GM21576 (cell line): ENCODE measurements around the gene CDX1.

Source experiments
- ATAC-seq: cut with Tn5 transposase; IDR thresholded peaks from one replicate; pipeline ENCODE4 v1.9.1; 2021; ENCODE audit warnings: mild to moderate bottlenecking, moderate library complexity; ENCODE audit not compliant: unreplicated experiment

Gene CDX1

DNA sequence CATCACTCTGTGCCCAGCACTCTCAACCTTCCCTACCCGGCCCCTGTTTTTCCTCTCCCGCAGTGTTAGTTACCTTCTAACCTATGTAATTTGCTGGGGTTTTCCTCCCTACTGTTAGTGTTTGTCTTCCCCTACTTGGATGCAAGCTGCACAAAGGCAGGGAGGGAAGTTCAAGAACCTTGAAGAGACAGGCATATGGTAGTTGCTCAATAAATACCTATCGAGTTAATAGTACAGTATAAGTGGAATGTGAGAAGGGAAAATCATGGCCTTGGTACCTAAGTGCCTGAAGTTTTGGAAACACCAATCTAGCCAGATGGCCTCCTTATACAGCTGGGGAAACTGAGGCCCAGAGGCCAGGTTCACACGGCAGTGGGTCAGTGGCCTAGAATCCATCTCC lies 35.1 kb upstream of the CDX1 start:
- no peak for ATAC-seq

DNA sequence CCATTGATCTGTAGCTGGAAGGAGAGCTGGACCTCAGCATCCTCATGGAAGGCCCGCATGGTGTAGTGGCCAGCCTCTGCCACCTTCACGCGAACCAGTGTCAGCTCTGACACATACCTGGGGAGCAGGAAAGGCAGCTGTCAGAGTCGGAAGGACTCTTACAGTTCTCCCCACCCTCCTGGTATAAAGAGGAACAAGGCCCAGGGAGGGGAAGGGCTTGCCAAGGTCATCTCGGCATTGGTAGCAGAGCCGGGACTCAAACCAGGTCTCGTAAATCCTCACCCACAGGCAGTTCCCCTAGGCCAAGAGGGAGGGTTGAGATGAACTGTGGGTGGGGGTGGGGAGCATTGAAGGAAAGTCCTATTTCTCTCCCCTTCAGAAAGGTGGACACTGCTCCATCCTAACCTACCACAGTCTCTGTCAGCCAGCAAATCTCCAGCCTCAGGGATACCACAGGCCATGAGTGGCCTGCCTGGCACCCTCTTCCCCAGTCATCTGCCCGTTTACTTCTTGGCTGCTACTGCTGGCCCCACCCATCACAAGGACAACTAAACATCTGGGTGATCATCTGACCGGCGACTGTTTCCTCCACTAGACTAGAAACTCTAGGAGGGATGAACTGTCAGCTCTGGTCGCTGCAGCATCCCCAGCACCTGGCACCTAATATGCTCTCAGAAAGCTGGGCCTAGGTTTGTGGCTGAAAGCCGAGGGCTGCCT lies 34.4 kb upstream of the CDX1 start:
- no peak for ATAC-seq

DNA sequence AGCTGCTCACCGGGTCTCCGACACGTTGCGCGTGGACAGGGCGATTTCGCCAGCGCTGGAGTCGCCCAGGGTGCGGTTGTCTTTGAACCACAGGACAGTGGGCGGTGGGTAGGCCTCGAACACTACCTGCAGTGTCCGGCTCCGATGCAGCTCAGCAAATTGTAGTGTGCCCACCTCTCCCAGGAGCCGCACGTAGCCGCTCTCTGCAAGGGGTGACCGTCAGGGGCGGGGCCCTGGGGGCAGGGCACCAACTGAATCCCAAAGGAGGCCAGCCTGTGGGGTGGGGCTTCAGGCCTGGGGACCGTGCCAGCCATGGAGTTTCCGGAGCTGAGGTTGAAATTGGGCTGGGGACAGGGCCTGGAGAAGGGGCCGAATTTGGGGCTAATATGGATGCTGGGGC lies 33.8 kb upstream of the CDX1 start:
- no peak for ATAC-seq

DNA sequence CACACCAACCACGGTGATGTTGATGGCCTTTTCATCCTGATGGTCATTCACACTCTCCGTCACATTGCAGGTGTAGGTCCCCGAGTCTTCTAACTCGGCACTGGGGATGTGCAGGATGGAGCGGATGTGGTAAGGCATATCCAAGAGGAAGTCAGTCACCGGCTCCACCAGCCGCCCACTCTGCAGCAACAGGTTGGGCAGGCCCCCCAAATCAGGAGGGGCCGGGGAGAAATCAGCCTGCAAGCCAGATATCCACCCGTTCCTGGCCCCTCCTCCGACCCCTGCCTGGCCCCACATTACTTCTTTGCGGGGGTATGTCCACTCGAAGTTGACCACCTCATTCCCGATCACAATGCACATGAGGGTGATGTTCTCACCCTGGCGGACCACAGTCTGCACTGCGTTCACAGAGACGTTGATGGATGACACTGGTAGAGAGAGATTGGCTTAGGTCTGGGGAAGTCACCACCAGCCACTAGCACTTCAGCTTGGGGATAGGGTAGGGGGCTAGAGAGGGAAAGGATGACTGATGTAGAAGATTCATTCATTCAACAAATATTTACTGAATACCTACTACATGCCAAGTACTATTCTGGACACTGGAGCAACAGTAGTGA lies 32.9 kb upstream of the CDX1 start:
- ATAC-seq: no peak

DNA sequence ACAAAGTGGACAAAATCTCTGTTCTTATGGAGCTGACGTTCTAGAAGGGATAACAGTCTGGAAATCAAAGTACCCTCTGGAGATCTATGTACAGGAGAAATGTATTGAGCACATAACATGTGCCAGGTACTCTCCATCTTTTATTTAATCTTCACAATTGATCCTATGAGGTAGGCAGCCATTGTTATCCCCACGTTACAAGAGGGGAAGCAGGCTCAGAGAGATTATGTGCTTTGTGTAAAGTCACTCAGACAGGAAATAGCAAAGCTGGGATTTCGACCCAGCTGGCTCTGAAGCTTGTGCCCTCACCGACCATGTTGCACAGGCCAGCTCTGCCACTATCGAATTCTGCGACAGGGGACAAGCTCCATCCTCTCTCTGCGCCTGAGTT lies 32.4 kb upstream of the CDX1 start:
- ATAC-seq: no peak

DNA sequence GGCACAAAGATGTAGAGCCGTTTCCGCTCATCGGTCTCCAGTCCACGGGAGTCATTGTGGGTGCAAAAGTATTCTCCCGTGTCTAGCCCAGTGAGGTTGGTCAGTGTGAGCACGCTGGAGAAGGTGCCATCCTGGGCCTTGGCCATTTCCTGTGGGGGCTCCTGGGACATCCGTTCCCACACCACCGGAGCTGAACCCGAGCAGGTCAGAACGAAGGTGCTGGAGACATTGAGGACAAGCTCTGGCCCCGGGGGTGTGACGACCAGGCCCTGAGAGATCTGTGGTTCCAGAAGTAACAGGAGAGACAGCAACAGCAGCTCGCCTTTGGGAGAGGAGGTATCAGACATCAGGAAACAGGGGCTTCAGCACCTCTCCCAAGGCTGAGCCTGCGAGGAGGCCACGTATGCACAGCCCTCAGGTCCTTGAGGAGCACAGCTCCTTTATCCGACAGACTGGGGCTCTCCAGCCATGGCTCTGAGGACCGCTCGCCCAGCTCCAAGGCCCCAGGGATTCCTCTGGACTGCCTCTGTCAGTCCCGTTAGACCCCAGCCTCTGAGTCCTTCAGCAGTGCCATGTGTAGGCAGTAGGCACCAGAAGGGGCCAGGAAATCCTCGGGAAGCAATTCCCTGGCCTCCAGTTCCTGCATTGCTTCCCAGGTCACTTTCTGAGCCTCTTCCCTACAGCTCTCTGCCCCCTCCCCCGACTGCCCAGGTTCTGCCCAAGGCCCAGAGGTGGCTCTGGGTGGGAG lies 30.8 kb upstream of the CDX1 start:
- no peak for ATAC-seq

DNA sequence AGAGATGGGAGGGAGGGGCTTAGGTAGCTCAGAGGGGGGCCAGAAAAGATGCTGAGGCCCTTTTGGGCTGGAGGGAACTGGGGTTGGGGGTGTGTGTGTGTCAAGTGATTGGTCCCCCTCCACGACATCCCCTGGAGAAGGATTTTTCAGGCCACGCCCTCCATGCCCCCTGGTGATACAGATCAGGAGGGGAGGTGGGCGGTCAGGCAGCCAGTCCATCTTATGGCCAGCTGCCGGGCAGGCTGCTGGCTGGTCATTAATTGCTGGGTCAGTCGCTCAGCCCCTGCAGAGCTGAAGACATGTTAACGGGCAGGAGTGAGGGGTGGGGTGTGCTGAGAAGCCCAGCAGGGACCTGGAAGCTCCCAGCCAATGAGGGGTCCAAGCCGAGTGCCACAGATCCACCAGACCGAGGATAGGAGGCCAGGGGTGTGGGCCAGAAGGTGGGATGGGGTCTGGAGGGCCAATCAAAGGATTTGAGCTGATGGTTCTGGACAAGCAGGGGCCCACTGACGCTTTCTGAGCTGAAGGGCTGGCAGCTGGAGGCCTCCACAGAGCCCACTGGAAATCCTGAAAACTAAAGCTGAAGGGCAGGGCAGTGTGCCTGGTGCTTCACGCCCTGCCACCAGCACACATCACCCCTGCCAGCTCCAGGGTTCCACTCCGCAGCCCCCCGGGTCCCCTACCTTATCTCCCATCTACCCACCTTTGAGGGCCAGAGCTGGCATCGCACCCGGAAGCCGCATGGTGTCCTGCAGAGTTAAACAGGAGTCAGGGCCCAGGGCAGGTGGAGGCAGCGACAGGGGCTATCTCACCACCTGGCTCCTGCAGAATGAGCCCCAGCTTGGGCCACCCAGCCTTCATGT lies 30.0 kb upstream of the CDX1 start:
- no peak for ATAC-seq

DNA sequence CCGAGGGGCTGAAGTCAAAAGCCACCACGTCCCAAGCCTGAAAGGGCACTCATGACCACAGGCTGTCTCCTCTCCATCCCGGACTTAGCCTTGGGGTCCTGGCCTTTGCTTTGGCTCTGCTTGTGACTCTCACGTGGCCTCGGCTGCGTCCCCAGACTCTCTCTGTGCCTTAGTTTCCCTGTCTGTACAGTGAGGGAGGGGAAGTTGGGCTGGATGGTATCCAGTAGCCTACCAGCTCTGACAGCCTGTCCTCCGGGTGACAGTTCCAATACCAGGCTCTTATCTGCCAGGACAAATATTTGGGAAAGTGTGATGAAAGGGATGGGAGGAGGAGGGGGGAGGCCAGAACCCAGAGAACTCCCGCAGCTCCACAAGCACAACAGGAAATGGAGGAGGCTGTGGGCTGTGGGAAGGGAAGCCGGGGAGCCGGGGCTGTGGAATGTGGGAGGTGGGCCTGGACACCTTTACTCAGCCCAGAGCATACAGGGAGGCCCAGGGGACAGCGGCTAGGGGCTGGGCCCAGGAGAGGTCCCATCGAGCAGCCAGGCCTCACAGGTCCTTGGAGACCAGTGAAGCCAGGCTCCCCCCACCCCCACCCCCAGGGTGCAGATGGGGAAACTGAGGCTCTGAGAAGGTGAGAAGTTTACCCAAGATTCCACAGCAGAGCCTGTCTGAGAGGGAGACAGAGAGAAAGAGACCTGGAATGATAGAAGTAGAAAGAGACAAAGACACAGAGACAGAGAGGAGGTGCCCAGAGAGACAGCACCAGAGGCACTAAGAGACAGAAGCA lies 29.2 kb upstream of the CDX1 start:
- ATAC-seq: no peak

DNA sequence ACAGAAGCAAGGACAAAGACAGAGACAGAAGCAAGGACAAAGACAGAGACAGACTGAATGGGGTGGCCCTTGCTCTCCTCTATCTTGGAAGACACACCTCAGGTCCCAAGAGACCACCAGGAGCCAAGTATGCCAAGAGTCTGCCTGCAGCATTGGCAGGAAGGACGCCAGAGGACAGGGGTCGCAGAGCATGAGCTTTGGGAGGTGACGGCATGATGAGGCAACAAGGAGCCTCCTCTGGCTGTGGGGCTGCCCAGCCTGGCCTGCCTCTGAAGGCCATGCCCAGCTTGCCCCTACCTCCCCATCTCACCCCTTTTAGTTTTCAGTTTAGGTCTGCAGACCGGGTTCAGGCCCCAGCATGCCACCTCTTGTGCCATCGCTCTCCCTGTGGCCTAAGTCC lies 28.6 kb upstream of the CDX1 start:
- no peak for ATAC-seq

DNA sequence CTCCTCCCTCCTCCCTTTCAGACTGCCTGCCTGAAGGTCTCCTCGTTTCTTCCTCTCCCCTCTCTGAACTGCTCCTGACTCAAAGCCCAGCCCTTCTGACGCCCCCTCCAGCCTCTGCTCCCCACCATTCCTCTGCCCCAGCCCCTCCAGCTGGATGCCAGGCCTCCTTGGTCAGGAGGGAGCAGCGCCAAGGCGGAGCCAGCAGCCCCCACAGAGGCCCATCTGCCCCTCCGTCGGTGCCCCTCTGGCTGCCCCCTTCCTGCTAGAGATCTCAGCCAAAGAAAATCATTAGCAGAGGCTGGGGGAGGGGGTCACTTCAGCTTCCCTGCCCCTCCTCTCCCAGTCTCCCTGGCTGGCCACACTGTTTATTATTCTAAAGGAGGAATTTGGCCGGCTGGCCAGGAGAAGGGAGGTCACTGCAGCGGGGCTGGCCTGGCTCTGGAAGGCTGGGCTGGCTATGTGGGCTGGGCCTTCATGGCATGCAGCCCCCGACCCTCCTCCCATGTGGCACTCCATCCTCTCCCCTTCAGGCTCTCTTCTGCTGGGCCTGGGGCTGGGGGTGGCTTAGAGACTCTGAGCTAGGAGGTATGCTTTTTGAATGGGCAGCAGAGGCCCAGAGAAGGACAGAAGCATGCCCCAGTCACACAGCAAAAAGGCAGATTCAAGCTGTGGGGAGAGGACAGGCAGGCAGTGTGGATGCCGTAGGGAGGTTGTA lies 27.9 kb upstream of the CDX1 start:
- no peak for ATAC-seq

DNA sequence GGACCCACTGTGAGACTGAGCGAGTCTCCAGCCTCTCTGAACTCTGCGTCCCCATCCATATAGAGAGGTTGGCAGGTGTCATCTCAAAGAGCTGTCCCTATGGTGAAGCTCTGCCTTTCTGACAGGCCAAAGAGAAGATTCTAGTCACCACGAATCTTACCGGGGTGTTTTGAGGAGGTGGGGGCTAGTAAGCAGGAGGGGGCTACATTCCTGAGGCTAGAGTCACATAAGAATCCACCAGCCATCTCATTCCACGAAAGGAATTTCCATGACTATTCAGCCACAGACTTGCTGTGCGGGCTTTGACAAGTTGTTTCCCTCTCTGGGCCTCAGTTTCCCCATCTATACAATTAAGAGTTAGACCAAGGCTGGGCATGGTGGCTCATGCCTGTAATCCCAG lies 27.2 kb upstream of the CDX1 start:
- ATAC-seq: no peak

DNA sequence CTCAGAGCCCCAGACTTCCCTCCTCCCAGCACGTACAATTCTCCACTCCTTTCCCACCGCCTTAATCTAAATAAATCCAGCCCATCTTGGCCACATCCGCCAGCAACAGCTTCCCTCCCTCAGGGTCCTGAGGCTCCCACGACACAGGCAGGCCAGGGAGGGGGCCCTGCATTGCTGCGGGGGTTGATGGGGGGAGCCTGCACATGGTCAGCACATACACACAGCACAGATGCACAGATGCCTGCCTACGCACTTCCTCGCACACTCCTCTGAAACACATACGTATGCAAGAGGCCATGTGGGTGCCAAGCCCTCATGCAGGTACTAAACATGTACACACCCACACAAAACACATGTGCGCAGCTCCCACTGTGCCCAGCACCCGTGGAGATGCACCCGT lies 25.7 kb upstream of the CDX1 start:
- ATAC-seq: no peak

DNA sequence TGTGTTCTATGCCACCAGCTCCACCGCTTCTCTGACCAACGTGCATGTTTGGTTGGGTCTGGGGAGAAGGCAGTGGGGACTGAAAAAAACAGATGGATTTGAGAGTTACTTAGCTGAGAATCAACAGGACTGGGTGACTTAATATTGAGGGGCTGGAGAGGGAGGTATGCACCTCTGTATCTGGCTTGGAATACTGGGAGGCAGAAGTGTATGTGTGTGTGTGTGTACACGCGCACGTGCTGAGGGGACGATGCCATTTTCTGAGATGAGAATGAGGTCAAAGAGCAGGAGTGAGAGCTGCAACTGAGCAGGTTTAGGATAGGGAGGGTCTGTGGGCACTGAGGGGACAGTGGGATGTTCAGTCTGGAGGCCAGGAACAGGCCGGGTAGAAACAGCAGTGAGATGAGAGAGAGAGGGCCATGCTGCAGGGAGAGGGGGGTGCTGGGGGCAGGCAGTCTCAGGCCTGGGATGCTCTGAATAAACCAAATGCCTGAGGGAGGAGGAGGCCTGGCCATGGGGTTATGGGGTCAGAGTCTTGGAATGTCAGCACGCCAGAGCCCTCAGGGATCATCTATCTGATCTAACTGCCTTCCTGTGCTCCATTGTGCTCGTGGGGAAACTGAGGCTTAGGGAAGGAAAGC lies 24.9 kb upstream of the CDX1 start:
- no peak for ATAC-seq

DNA sequence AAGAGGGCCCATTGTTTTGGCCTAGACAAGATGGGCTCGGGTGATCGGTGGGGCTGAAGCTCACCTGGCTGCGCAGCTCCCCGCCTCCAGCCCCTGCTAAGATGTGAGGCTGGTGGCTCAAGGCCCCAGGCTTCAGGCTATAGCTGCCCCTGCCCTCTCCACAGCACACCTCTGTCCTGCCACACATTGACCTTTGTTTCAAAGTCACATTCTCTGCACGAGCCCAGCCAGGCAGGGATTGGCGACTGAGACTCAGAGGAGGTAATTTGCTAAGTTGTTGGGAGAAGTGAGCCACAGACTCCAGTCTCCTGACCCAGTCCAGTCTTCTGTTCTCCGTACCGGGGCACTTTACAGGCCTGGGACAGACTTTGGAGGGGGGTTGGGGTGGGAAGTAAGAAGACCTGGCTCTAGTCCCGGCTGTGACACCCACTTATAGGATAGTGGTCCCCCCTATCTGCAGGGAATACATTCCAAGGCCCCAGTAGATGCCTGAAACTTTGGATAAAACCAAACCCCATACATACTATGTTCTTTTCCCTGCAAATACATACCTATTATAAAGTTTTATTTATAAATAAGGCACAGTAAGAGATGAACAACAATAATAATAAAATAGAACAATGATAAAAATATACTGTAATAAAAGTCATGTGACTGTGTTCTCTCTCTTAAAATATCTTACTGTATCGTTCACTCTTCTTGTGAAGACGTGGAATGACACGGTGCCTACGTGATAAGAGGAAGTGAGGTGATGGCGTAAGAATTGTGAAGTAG lies 24.2 kb upstream of the CDX1 start:
- ATAC-seq: no peak

DNA sequence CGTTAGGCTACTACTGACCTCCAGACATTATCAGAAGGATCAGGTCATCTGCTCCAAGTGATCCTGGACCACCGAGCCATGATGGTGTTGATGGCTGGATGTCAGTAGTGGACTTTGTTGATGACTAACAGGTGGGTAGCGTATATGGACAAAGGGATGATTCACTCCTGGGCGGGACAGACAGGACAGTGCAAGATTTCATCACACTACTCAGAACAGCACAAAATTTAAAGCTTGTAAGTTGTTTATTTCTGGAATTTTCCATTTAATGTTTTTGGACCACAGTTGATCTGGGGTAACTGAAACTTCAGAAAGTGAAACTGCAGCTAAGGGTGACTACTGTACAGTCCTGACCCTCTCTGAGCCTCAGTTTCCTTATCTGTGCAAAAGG lies 23.6 kb upstream of the CDX1 start:
- no peak for ATAC-seq

DNA sequence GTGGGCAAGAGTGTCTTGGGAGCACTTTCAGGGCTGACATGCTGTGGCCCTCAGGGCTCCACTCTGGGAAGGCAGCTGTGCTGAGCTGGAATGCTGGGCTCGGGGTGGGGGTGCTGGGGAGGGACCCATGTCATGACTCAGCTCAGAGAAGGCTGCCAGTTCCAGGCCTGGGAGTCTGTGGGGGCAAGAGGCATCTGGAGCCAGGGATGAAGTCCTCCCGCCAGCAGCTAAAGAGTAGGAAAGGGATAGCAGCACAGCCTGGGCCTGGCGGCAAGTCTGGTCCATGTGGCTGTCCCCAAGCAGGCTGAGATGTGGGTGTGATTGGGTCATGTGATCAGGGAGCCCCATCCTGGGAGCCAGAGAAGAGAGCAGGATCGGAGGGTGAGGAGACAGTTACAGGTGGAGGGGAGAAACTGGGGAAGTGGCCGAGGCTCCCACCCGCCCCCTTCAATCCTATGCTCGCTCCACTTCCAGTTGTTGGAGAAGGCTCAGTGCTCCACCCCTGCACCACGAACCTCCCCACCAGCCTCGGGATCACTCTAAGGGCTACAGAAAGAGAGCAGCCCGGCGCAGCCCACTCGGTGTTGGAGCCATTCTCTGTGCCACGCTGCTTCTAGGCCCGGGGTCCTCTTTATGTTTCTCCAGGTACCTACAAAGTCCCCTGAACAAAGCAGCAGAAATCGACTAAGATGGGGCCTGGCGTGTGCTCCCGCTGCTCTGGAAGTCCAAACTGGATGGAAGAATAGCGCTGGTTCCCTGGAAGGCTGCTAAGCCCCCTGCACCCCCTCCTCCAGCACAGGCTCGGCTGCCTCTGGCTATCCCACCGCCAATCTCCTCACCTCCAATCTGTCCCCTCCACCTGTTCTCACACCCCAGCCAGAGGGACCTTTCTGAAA lies 23.0 kb upstream of the CDX1 start:
- no peak for ATAC-seq

DNA sequence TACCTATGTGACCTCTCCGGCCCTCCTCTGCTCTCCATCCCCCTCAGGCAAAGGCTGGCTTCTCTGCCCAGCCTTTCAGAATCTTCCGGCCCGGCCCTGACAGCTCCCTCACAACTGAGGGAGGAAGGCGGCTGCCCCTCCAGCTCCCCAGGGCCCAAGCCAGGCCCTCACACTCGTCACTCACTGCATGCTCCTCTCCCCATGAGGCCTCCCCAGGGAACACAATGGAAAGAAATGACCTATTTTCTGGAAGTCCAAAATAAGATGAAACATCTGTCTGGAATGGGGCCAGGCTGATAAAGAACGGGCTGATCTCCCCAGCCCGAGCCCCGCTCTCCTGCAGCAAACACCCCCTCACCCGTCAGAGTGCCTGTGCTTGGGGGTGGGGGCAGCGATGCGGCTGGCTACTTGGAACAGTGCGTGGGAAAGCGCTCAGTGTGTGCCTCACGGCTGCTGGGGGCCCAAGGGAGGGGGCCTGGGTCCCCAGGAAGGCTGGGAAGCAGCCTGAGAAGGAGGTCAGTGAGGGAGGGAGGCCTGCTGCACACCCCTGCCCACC lies 22.3 kb upstream of the CDX1 start:
- no peak for ATAC-seq
